Psoas muscle (tissue), 8 donors: ENCODE data around the gene HES2. TPM values are rescaled to one million over a fixed set of nuclear protein-coding genes. Genes with fewer than 3 reads are reported as not detected.
"Not testable (repeated sequence)": the region's sequence is repeated elsewhere in the genome, so short reads cannot be mapped to it uniquely, and the experiment has no call there.

ENCODE experiments used
- ATAC-seq, 4 donors: fragments of 200-7000 bp; cut with Tn5 transposase; one replicate each; pipeline ENCODE4 v1.9.1; 2020; ENCODE audit warnings: moderate library complexity in 3 of 4, mild to moderate bottlenecking in 2 of 4
- DNase-seq, 2 donors: peaks; one replicate each; pipeline ENCODE4 v3.0.0-alpha.2; 2020
- H3K27ac ChIP-seq: fragments of 200-600 bp; one replicate; pipeline ENCODE4 v1.8.0; 2022
- H3K27me3 ChIP-seq, 3 donors: fragments of 200-600 bp in 1 of 3; one replicate each; pipeline versions ENCODE4 v1.6.1 to v1.8.0; 2013 to 2022; ENCODE audit warnings: low read length in 2 of 3, mild to moderate bottlenecking in 2 of 3, moderate library complexity in 1 of 3; ENCODE audit not compliant: insufficient read depth in 3 of 3
- H3K36me3 ChIP-seq, 2 donors: fragments of 200-600 bp in 1 of 2; one replicate each; pipeline versions ENCODE4 v1.6.1 to v1.8.0; 2013 to 2022; ENCODE audit warnings: low read depth in 1 of 2, mild to moderate bottlenecking in 1 of 2, moderate library complexity in 1 of 2; ENCODE audit not compliant: insufficient read depth in 1 of 2
- H3K4me1 ChIP-seq: fragments of 200-600 bp; one replicate; pipeline ENCODE4 v1.8.0; 2022
- H3K4me3 ChIP-seq: fragments of 200-600 bp; one replicate; pipeline ENCODE4 v1.8.0; 2022; ENCODE audit warnings: mild to moderate bottlenecking
- H3K9me3 ChIP-seq: fragments of 200-600 bp; one replicate; pipeline ENCODE4 v1.8.0; 2022
- WGBS, 3 donors: extraction: QIAGEN DNeasy Blood & Tissue Kit; methylation state at CpG; one replicate each; pipeline versions ENCODE4 v1.1.6 to v1.1.7; 2013; 5-methylcytosine and 5-hydroxymethylcytosine counted together
- intact Hi-C, 2 donors: fragments of 100-400 bp; cut with DNase I; formaldehyde crosslinking; loops; one replicate each; pipeline versions ENCODE4 v1.11.0 to v1.14.2; 2022
- polyA plus RNA-seq, 3 donors: library from polyadenylated mRNA; stranded (reverse); fragments of 200-250 nt; gene quantifications; one replicate each; pipeline ENCODE4 v1.2.3, GENCODE V29; 2013
- total RNA-seq, 4 donors: library from RNA; stranded (reverse); fragmentation: NEBNext Ultra II Directional in 2 of 4; extraction: Animal tissue kit (Norgen Biotek cat#: 25700) in 2 of 4; gene quantifications; one replicate each; pipeline versions ENCODE4 v1.2.1 to v1.2.4, GENCODE V29; 2021 to 2023
- TF ChIP-seq, protein P1 (sequence below): fragments of 200-600 bp; IDR thresholded peaks from one replicate; pipeline ENCODE4 v1.8.0; 2022; ENCODE audit warnings: antibody characterized with exemption
- donor health status: healthy with polysubstance abuse.
- donor health status: DM: no; HTN: no; CAD: no; lungs with moderate emphysema.
- donor health status: Bipolar disorder and iron deficiency.
- donor health status: healthy.
- donor health status: DM: yes; HTN: yes; CAD: no.
- donor health status: DM: no; HTN: no; CAD: no.
- donor health status: DM: no; HTN: no; CAD: no.
- donor health status: DM: yes; HTN: yes; CAD: no.

HES2 gene
- total and polyA plus RNA-seq, 7 donors = 0.06 to 0.13 TPM; not detected in 5

DNA sequence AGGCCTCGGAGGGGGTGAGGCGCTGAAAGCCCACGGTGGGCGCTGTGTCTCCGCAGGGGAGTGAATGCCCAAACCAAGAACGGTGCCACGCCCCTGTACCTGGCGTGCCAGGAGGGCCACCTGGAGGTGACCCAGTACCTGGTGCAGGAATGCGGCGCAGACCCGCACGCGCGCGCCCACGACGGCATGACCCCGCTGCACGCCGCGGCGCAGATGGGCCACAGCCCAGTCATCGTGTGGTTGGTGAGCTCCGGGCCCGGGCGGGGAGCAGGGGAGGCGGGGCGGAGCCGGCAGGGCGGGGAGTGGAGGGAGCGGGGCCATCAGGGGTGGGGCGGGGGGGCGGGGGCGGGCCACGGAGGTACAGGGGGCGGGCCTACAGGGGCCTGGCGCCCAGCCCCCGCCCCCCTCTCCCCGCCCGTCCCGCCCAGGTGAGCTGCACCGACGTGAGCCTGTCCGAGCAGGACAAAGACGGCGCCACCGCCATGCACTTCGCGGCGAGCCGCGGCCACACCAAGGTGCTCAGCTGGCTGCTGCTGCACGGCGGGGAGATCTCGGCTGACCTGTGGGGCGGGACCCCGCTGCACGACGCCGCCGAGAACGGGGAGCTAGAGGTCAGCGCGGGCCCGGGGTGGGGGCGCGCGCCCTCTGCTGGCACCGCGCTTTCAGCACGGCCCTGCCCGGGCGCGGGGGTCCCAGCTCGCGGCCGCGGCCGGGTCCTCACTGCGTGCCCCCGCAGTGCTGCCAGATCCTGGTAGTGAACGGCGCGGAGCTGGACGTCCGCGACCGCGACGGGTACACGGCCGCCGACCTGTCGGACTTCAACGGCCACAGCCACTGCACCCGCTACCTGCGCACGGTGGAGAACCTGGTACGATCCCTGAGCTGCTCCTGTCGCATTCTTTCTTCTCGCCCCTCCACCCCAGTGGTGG lies 20.7 kb upstream of the HES2 start:
- Histone ChIP-seq H3K36me3 (no peaks in the 10 kb centered on the region), H3K9me3 (no peaks in the 10 kb centered on the region), H3K27ac (no peak overlapping the region), H3K4me1 (no peaks in the 10 kb centered on the region), H3K27me3 (peaks cover 0 to 50% (median 12%) of the 10 kb centered on the region in 3 donors), H3K4me3 (no peak overlapping the region)
- DNase-seq (no peak), ATAC-seq (peak in 1 of 4 donors; percentile 7)
- WGBS, 3 donors = 6 to 13% (median 9%) methylated on average over 46 to 97 of the region's 101 CpGs
- intact Hi-C loops = no loop called here
- TF ChIP-seq, protein P1, sequence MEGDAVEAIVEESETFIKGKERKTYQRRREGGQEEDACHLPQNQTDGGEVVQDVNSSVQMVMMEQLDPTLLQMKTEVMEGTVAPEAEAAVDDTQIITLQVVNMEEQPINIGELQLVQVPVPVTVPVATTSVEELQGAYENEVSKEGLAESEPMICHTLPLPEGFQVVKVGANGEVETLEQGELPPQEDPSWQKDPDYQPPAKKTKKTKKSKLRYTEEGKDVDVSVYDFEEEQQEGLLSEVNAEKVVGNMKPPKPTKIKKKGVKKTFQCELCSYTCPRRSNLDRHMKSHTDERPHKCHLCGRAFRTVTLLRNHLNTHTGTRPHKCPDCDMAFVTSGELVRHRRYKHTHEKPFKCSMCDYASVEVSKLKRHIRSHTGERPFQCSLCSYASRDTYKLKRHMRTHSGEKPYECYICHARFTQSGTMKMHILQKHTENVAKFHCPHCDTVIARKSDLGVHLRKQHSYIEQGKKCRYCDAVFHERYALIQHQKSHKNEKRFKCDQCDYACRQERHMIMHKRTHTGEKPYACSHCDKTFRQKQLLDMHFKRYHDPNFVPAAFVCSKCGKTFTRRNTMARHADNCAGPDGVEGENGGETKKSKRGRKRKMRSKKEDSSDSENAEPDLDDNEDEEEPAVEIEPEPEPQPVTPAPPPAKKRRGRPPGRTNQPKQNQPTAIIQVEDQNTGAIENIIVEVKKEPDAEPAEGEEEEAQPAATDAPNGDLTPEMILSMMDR = no peak

DNA sequence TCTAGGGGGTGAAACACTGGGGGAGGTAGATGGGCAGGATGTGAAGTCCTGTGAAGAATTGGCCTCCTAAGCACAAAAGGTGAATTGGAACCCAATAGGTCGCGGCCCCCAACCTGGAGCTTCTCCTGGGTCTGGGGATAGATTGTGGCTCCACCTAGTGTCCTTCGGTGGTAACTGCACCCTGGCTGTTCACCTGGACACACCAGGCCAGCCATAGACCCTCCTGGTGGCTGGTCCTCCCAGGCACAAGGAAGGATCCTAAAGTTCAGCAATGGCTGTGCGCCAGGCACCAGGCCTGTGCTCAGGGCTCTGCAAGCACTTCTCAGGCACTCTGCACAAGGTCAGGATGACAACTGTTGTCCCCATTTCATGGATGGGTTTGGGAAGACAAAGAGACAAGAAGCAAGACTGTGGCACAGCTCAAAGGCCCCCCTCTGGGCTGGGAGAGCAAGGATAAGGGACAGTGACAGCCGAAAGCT lies 18.4 kb upstream of the HES2 start:
- Histone ChIP-seq H3K4me1 (no peaks in the 10 kb centered on the region), H3K27ac (no peak overlapping the region), H3K27me3 (peaks cover 0 to 41% (median 12%) of the 10 kb centered on the region in 3 donors), H3K4me3 (no peak overlapping the region), H3K9me3 (no peaks in the 10 kb centered on the region), H3K36me3 (no peaks in the 10 kb centered on the region)
- 11 to 15% (median 13%) methylated on average over 5 of the region's 5 CpGs for WGBS, 3 donors
- ATAC-seq (peak; percentile 70 to 88 (median 74)), DNase-seq (peak; percentile 40 to 71)
- intact Hi-C loops = no loop called here
- TF ChIP-seq, protein P1 = peak; percentile 94

DNA sequence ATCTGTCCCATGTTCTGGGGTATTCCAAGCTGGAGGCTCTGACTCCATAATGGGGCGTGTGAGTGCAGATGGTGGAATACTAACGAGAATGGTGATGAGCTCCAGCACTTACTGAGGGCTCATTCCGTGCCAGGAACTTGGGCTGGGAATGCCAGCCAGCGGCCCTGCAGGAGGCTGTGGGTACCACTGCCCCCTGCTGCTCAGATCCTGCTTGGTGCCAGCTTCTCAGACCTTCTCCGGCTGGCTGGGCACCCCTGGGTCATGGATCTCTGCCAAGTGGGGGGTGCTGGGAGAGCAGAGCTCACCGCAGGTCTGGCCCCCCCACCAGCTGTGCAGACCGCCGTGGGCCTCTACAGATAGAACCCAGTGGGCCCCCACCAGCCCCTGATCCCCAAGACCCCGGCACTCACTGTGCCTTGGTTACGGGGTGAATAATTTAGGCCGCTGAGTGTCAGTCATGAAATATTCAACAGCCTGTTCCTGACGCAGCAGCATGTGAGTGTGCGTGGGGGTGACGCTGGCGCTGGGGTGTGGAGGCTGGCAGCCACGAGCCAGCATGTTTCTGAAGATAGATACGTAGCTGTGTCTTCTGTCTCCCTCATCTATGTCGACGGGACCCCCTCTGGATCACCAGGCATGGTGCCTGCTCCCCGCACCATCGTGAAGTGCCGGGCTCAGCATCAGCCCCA lies 17.4 kb upstream of the HES2 start:
- DNase-seq, H3K4me1 ChIP-seq, H3K4me3 ChIP-seq, H3K9me3 ChIP-seq, H3K36me3 ChIP-seq, ATAC-seq, H3K27ac ChIP-seq, intact Hi-C loops: not testable (repeated sequence)
- H3K27me3 ChIP-seq = peaks cover 0 to 37% (median 13%) of the 10 kb centered on the region in 3 donors
- WGBS, 3 donors = 36 to 49% (median 38%) methylated on average over 20 to 22 of the region's 22 CpGs

DNA sequence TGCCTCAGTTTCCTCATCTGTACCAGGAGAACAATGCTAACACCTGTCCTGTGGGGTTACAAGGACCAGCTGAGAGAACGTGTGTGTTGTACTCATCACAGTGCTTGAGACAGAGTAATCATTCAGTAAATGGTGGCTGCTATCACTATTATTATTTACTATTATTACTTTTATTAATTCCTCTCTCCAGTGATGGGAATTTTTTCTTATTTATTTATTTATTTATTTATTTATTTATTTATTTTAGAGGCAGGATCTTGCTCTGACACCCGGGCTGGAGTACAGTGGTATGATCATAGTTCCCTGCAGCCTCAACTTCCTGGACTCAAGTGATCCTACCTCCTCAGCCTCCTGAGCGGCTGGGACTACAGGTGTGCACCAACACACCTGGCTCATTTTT lies 16.6 kb upstream of the HES2 start:
- H3K27me3 ChIP-seq = peaks cover 0 to 28% (median 12%) of the 10 kb centered on the region in 3 donors
- ATAC-seq, H3K36me3 ChIP-seq, H3K4me1 ChIP-seq, H3K9me3 ChIP-seq, DNase-seq, H3K27ac ChIP-seq, intact Hi-C loops, H3K4me3 ChIP-seq: not testable (repeated sequence)
- WGBS, 3 donors = 72 to 78% (median 77%) methylated on average over 3 of the region's 3 CpGs

DNA sequence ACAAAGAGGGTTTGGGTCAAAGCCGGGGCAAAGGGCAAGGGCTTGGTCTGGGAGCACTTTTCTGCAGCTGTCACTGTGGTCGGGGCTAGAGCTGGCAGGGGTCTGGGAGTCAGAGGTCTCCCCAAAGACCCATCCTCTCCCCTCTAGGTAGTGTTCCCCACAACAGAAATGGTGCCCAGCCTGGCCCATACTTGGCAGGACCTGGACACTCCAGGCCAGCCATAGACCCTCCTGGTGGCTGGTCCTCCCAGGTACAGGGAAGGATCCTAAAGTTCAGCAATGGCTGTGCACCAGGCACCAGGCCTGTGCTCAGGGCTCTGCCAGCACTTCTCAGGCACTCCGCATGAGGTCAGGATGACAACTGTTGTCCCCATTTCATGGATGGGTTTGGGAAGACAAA lies 15.8 kb upstream of the HES2 start:
- intact Hi-C loops = no loop called here
- Histone ChIP-seq H3K4me1 (no peaks in the 10 kb centered on the region), H3K4me3 (no peak overlapping the region), H3K27ac (no peak overlapping the region), H3K36me3 (no peaks in the 10 kb centered on the region), H3K27me3 (peaks cover 0 to 27% (median 7%) of the 10 kb centered on the region in 3 donors), H3K9me3 (no peaks in the 10 kb centered on the region)
- no peak for ATAC-seq
- 64 to 76% (median 71%) methylated on average over 3 of the region's 3 CpGs for WGBS, 3 donors
- TF ChIP-seq, protein P1 = no peak
- no peak for DNase-seq
